Ovary (tissue), 9 donors: Measurements from ENCODE around the gene SGCD. TPM values are rescaled to one million over a fixed set of nuclear protein-coding genes. Genes with fewer than 3 reads are reported as not detected.

Experiments
- DNase-seq, 5 donors: peaks; one replicate each; pipeline ENCODE4 v3.0.0-alpha.2; 2019 to 2020
- H3K27ac ChIP-seq, 2 donors: fragments of 200-600 bp; one replicate each; pipeline versions ENCODE4 v1.5.1 to v1.8.0; 2019 to 2022
- H3K27me3 ChIP-seq: fragments of 200-600 bp; one replicate; pipeline ENCODE4 v1.8.0; 2022
- H3K36me3 ChIP-seq: fragments of 200-600 bp; sonication (generic); one replicate; pipeline ENCODE4 v1.5.1; 2019
- H3K4me1 ChIP-seq: one replicate; pipeline ENCODE4 v1.8.1; 2013; ENCODE audit warnings: mild to moderate bottlenecking, moderate library complexity; ENCODE audit not compliant: insufficient read depth
- H3K4me3 ChIP-seq: fragments of 200-600 bp; sonication (generic); one replicate; pipeline ENCODE4 v1.5.1; 2017
- H3K9me3 ChIP-seq, 2 donors: fragments of 200-600 bp in 1 of 2; sonication (generic) in 1 of 2; one replicate each; pipeline versions ENCODE4 v1.5.1 to v1.8.1; 2013 to 2019; ENCODE audit warnings: mild to moderate bottlenecking in 1 of 2, moderate library complexity in 1 of 2
- EP300 ChIP-seq: sonication (generic); formaldehyde crosslinking; IDR thresholded peaks from one replicate; pipeline ENCODE4 v1.6.1; 2017; ENCODE audit warnings: antibody characterized with exemption
- POLR2A ChIP-seq: fragments of 450-650 bp; IDR thresholded peaks from one replicate; pipeline ENCODE4 v1.6.1; 2017; ENCODE audit warnings: antibody characterized with exemption, mild to moderate bottlenecking, moderate library complexity
- WGBS, 3 donors: extraction: QIAGEN DNeasy Blood & Tissue Kit in 1 of 3; methylation state at CpG; one replicate each; pipeline versions ENCODE4 v1.1.5 to v1.1.7; 2013 to 2017; 5-methylcytosine and 5-hydroxymethylcytosine counted together
- intact Hi-C, 4 donors: fragments of 100-400 bp; cut with DNase I; formaldehyde crosslinking; loops; one replicate each; pipeline versions ENCODE4 v1.11.0 to v1.15.1; 2022 to 2023
- polyA plus RNA-seq, 2 donors: library from polyadenylated mRNA; stranded (reverse); fragments of 200-250 nt in 1 of 2; fragments of 350-450 nt in 1 of 2; fragmentation: Illumina TruSeq in 1 of 2; extraction: RNeasy Lipid Tissue Mini Kit (QIAGEN cat#74804) in 1 of 2; gene quantifications; one replicate each; pipeline ENCODE4 v1.2.3, GENCODE V29; 2013 to 2014
- total RNA-seq, 7 donors: library from RNA; depleted of rRNA in 2 of 7; stranded (reverse); fragments of >200 nt in 2 of 7; fragmentation: NEBNext Ultra II Directional in 3 of 7; extraction: Animal tissue kit (Norgen Biotek cat#: 25700) in 3 of 7; gene quantifications; one replicate each; pipeline versions ENCODE4 v1.1.0 to v1.2.4, GENCODE V29; 2016 to 2023
- TF ChIP-seq, protein P1 (sequence below), 3 donors: fragments of 450-650 bp in 2 of 3; fragments of 200-600 bp in 1 of 3; IDR thresholded peaks; one replicate each; pipeline versions ENCODE4 v1.5.1 to v1.8.0; 2016 to 2022; ENCODE audit warnings: antibody characterized with exemption in 3 of 3, mild to moderate bottlenecking in 1 of 3
- donor health status: DM: no; HTN: no; CAD: no; lungs with moderate emphysema.
- donor health status: DM: no; HTN: no; CAD: no.
- donor health status: Bipolar disorder and iron deficiency.
- donor health status: DM: yes; HTN: yes; CAD: no.
- donor health status: DM: no; HTN: no; CAD: no.
- donor health status: DM: yes; HTN: yes; CAD: no.

SGCD gene
- total and polyA plus RNA-seq, 9 donors: 3.7 to 24.0 (median 12.9) TPM

DNA sequence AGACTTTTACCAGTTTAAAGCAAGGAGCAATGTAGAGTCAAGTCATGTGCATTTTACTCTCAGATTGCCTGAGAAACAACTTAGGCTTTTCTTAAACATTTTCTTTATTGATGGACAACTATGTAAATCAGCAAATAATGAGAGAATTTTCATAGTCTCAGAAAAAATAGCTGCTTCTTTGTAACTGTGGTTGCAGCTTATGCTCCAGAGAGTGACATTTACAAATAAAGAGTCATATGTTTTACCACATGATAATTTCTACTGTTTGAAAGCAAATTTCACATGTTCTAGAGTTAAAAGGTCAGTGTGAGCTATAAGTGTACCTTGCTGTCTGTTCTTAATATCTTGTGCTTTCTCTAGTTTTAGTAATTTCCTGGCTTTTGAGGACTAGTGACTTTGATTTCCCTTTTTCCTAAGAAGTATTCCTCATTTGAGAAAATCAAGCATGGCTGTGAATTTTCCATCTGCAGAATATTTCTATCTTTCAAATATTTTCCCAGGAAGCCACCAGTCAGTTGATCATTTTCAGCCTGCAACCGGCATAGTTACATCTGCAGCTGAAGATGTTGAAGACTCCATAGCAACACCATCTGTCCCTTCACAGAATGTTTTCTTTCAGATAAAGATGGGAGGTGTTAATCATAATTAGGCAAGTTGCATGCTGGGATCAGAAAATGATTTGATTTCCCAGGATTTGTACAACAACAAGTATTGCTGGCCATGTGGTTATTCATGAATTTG is 229.9 kb downstream of the SGCD start:
- Histone ChIP-seq H3K36me3 (no peaks in the 10 kb centered on the region), H3K9me3 (no peaks in the 10 kb centered on the region), H3K27me3 (no peaks in the 10 kb centered on the region), H3K4me1 (no peaks in the 10 kb centered on the region), H3K27ac (no peak overlapping the region), H3K4me3 (no peak overlapping the region)
- 47 to 60% (median 57%) methylated on average over 1 of the region's 1 CpG for WGBS, 3 donors
- TF ChIP-seq EP300: no peak
- TF ChIP-seq, protein P1, sequence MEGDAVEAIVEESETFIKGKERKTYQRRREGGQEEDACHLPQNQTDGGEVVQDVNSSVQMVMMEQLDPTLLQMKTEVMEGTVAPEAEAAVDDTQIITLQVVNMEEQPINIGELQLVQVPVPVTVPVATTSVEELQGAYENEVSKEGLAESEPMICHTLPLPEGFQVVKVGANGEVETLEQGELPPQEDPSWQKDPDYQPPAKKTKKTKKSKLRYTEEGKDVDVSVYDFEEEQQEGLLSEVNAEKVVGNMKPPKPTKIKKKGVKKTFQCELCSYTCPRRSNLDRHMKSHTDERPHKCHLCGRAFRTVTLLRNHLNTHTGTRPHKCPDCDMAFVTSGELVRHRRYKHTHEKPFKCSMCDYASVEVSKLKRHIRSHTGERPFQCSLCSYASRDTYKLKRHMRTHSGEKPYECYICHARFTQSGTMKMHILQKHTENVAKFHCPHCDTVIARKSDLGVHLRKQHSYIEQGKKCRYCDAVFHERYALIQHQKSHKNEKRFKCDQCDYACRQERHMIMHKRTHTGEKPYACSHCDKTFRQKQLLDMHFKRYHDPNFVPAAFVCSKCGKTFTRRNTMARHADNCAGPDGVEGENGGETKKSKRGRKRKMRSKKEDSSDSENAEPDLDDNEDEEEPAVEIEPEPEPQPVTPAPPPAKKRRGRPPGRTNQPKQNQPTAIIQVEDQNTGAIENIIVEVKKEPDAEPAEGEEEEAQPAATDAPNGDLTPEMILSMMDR (IDR thresholded peaks at IDR 0.05): no peak
- TF ChIP-seq POLR2A: no peak
- no peak for DNase-seq
- intact Hi-C loops: no loop called here

DNA sequence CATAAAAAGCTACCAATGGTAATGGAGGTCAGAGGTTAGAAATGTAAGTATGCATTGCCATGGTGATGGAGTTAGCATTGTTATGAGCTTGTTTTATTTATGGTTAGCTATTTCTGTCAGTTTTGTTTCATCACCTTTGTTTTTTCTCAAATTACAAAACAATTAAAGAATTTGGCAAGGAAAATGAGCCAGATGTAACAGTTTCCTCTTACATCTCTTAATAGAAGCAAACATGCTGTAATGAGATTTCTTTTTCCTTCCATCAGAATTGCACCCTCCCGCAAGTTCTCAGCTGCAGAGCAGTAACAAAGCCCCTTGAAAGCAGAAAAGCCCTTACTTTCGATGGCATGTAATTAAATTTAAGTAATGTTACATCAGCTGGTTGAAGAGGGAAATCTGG is 233.0 kb downstream of the SGCD start:
- intact Hi-C loops: no loop called here
- Histone ChIP-seq H3K27me3 (no peaks in the 10 kb centered on the region), H3K27ac (no peak overlapping the region), H3K36me3 (no peaks in the 10 kb centered on the region), H3K4me1 (no peaks in the 10 kb centered on the region), H3K9me3 (no peaks in the 10 kb centered on the region), H3K4me3 (no peak overlapping the region)
- 36 to 49% (median 46%) methylated on average over 2 of the region's 2 CpGs for WGBS, 3 donors
- no peak for DNase-seq
- TF ChIP-seq, protein P1 (IDR thresholded peaks at IDR 0.05): no peak
- no peak for TF ChIP-seq POLR2A
- no peak for TF ChIP-seq EP300

DNA sequence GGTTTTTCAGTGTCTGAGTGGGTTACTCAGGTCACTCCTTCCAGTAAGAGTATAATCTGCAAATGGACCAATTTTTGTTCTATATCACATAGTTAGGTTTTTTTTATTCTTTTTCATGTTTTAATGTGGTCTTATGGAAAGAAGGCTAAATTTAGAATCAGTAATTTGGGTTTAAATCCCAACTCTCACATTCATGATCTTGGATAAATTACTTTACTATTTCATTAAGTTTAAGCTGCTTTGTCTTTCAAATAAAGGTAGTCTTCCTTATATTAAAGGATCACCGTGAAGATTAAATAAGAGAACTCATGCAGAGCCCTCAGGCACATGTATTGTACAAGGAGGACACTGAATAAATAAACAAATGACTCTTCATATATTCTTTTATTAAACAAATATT is 234.7 kb downstream of the SGCD start:
- Histone ChIP-seq H3K4me3 (no peak overlapping the region), H3K27ac (no peak overlapping the region), H3K9me3 (no peaks in the 10 kb centered on the region), H3K4me1 (no peaks in the 10 kb centered on the region), H3K27me3 (no peaks in the 10 kb centered on the region), H3K36me3 (no peaks in the 10 kb centered on the region)
- no peak for TF ChIP-seq POLR2A
- TF ChIP-seq, protein P1 (IDR thresholded peaks at IDR 0.05): no peak
- no peak for TF ChIP-seq EP300
- WGBS, 3 donors: 95 to 97% (median 96%) methylated on average over 1 of the region's 1 CpG
- no peak for DNase-seq
- intact Hi-C loops: no loop called here

DNA sequence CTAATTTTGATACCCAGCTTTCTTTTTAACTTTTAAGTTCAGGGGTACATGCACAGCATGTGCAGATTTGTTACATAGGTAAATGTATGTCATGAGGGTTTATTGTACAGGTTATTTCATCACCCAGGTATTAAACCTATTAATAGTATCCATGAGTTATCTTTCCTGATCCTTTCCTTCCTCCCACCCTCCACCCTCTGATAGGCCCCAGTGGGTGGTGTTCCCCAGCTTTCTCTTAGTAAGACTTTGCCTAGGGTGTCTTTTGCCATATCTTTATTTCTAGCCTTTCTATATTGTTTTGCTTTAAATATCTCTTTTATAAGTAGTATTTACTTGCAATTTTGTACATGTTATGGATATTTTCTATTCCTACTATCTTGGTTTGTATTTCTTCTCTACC is 243.7 kb downstream of the SGCD start:
- Histone ChIP-seq H3K36me3 (no peaks in the 10 kb centered on the region), H3K9me3 (no peaks in the 10 kb centered on the region), H3K4me1 (no peaks in the 10 kb centered on the region), H3K4me3 (no peak overlapping the region), H3K27ac (no peak overlapping the region), H3K27me3 (no peaks in the 10 kb centered on the region)
- no peak for DNase-seq
- TF ChIP-seq, protein P1 (IDR thresholded peaks at IDR 0.05): no peak
- intact Hi-C loops: no loop called here
